ENCODE data around the gene DPP10. TPM values are rescaled to one million over a fixed set of nuclear protein-coding genes. Genes with fewer than 3 reads are reported as not detected.

The DPP10 gene
- total and polyA plus RNA-seq, 9 donors: 0.26 to 2.1 (median 0.83) TPM

- H3K27me3 ChIP-seq (ENCODE audit: control insufficient read depth, insufficient read depth, low read length): no peaks in the 10 kb centered on the region
- no peaks in the 10 kb centered on the region for H3K9me3 ChIP-seq (replicated peaks; ENCODE audit: control insufficient read depth, low read depth, low read length)
- H3K27ac ChIP-seq (ENCODE audit: low read length): no peak overlapping the region
- no peaks in the 10 kb centered on the region for H3K4me1 ChIP-seq (ENCODE audit: control insufficient read depth, insufficient read depth, low read length)
- 87% methylated on average over 4 of the region's 6 CpGs for WGBS (ENCODE audit: insufficient coverage)
- no peak overlapping the region for H3K4me3 ChIP-seq (ENCODE audit: low read length)
- no peaks in the 10 kb centered on the region for H3K36me3 ChIP-seq (ENCODE audit: control insufficient read depth, insufficient read depth, low read length)
- no peak for DNase-seq
These were observed 371.9 kb downstream of the DPP10 start for GRCh38 chr2:114814355-114814754.

GRCh38 chr2:114821055-114821454 lies 378.6 kb downstream of the DPP10 start:
- 94% methylated on average over 2 of the region's 3 CpGs for whole genome bisulfite sequencing (ENCODE audit: insufficient coverage)
- no peaks in the 10 kb centered on the region for H3K36me3 ChIP-seq (ENCODE audit: control insufficient read depth, insufficient read depth, low read length)

GRCh38 chr2:114843963-114844362 lies 401.5 kb downstream of the DPP10 start:
- Histone ChIP-seq H3K27ac (ENCODE audit: low read length) (no peak overlapping the region), H3K36me3 (ENCODE audit: control insufficient read depth, insufficient read depth, low read length) (no peaks in the 10 kb centered on the region)
- WGBS (ENCODE audit: insufficient coverage): no CpG with 5 or more reads among the region's 3 CpGs

More at GRCh38 chr2:114821055-114821454, 378.6 kb downstream of the DPP10 start:
- no peak for DNase-seq
- Histone ChIP-seq H3K4me3 (ENCODE audit: low read length) (no peak overlapping the region), H3K4me1 (ENCODE audit: control insufficient read depth, insufficient read depth, low read length) (no peaks in the 10 kb centered on the region), H3K27me3 (ENCODE audit: control insufficient read depth, insufficient read depth, low read length) (no peaks in the 10 kb centered on the region), H3K9me3 (replicated peaks; ENCODE audit: control insufficient read depth, low read depth, low read length) (no peaks in the 10 kb centered on the region), H3K27ac (ENCODE audit: low read length) (no peak overlapping the region)

DNA sequence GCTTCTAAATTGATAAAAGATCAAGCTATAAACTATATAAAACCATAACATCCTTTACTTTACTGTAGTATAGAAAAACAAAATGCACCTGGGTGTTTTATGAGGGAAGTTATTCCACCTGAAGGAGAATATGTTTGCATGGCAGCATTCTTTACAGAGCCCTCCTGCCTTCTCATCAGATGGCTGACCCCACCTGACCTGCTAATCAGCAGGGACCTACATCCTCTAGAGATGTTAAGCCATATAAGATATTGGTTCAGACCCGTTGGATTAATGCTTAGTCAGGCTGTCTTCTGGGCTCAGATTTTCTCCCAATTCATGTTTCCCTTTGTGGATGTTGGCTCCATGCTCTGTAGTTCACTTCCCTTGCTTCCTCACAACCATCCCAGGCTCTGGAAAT lies 414.8 kb downstream of the DPP10 start:
- no CpG with 5 or more reads among the region's 1 CpG for WGBS (ENCODE audit: insufficient coverage)
- no peaks in the 10 kb centered on the region for H3K4me1 ChIP-seq (ENCODE audit: control insufficient read depth, insufficient read depth, low read length)

More at GRCh38 chr2:114843963-114844362, 401.5 kb downstream of the DPP10 start:
- H3K4me3 ChIP-seq (ENCODE audit: low read length): no peak overlapping the region
- no peaks in the 10 kb centered on the region for H3K4me1 ChIP-seq (ENCODE audit: control insufficient read depth, insufficient read depth, low read length)
- H3K27me3 ChIP-seq (ENCODE audit: control insufficient read depth, insufficient read depth, low read length): no peaks in the 10 kb centered on the region
- no peak for DNase-seq
- H3K9me3 ChIP-seq (replicated peaks; ENCODE audit: control insufficient read depth, low read depth, low read length): no peaks in the 10 kb centered on the region

DNA sequence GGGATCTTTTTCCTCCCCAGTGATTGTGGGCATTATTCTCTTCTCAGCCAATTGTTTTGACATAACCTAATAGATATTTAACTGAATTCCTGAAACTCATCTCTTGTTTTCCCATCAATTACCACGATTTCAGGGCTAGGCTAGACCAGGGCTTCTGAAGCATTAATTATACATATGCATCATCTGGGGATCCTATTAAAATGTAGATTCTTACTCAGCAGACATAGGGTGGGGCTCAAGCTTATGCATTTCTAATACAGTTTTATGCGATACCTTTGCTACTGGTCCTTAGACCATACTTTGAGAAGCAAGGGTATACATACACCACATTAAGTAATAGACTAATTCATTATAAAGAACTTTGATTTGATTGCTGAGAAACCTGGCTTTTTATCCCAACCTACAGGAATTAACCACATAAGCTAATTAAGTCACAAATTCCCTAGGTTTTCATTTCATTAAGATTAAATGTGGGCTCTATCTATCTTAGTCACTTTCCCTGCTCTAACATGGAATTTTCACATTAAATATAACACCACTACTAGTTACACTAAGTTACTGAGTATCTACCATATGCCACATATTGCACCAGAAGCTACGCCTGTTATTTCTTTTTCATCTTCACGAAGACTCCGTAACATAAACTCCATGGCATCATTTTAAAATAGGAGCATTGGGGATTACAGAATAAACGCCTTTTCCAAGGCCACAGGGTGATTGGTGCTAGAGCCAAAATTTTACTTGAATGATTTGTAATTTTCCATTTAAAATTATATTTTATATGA lies 417.5 kb downstream of the DPP10 start:
- DNase-seq: no peak
- no peak overlapping the region for H3K4me3 ChIP-seq (ENCODE audit: low read length)
- H3K36me3 ChIP-seq (ENCODE audit: control insufficient read depth, insufficient read depth, low read length): no peaks in the 10 kb centered on the region
- no peaks in the 10 kb centered on the region for H3K4me1 ChIP-seq (ENCODE audit: control insufficient read depth, insufficient read depth, low read length)
- no peak overlapping the region for H3K27ac ChIP-seq (ENCODE audit: low read length)
- no peaks in the 10 kb centered on the region for H3K9me3 ChIP-seq (replicated peaks; ENCODE audit: control insufficient read depth, low read depth, low read length)
- WGBS (ENCODE audit: insufficient coverage): no CpG with 5 or more reads among the region's 6 CpGs
- H3K27me3 ChIP-seq (ENCODE audit: control insufficient read depth, insufficient read depth, low read length): no peaks in the 10 kb centered on the region

More for the DNA sequence above, 414.8 kb downstream of the DPP10 start:
- Histone ChIP-seq H3K9me3 (replicated peaks; ENCODE audit: control insufficient read depth, low read depth, low read length) (no peaks in the 10 kb centered on the region), H3K27me3 (ENCODE audit: control insufficient read depth, insufficient read depth, low read length) (no peaks in the 10 kb centered on the region), H3K36me3 (ENCODE audit: control insufficient read depth, insufficient read depth, low read length) (no peaks in the 10 kb centered on the region), H3K4me3 (ENCODE audit: low read length) (no peak overlapping the region), H3K27ac (ENCODE audit: low read length) (no peak overlapping the region)
- no peak for DNase-seq

DNA sequence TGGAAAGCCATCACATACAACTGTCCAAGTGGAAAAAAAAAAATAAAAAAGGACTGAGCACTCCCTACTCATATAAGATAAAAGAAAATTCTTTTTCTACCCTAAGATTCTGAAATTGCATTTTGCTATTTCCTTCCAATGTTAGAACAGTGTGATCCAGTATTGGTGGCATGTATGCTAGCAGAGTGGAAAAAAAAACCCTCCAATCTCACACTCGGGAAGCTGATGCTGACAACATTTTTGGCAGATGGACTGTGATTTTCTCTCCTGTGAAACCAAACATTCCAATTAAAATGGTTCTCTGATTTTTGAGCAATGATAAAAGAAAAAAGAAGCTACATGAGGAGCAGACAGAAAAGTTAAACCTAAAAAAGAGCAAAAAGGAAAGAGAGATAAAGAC lies 419.8 kb downstream of the DPP10 start:
- DNase-seq: no peak
- Histone ChIP-seq H3K9me3 (replicated peaks; ENCODE audit: control insufficient read depth, low read depth, low read length) (no peaks in the 10 kb centered on the region), H3K4me1 (ENCODE audit: control insufficient read depth, insufficient read depth, low read length) (no peaks in the 10 kb centered on the region), H3K4me3 (ENCODE audit: low read length) (no peak overlapping the region), H3K36me3 (ENCODE audit: control insufficient read depth, insufficient read depth, low read length) (no peaks in the 10 kb centered on the region), H3K27me3 (ENCODE audit: control insufficient read depth, insufficient read depth, low read length) (no peaks in the 10 kb centered on the region), H3K27ac (ENCODE audit: low read length) (no peak overlapping the region)
- WGBS (ENCODE audit: insufficient coverage): no CpG with 5 or more reads among the region's 1 CpG

- Histone ChIP-seq H3K4me1 (ENCODE audit: control insufficient read depth, insufficient read depth, low read length) (no peaks in the 10 kb centered on the region), H3K36me3 (ENCODE audit: control insufficient read depth, insufficient read depth, low read length) (no peaks in the 10 kb centered on the region), H3K27ac (ENCODE audit: low read length) (no peak overlapping the region), H3K27me3 (ENCODE audit: control insufficient read depth, insufficient read depth, low read length) (no peaks in the 10 kb centered on the region), H3K4me3 (ENCODE audit: low read length) (no peak overlapping the region), H3K9me3 (replicated peaks; ENCODE audit: control insufficient read depth, low read depth, low read length) (no peaks in the 10 kb centered on the region)
- WGBS (ENCODE audit: insufficient coverage): 60% methylated on average over 1 of the region's 5 CpGs
- no peak for DNase-seq
These were observed 422.5 kb downstream of the DPP10 start for GRCh38 chr2:114864901-114865300.

DNA sequence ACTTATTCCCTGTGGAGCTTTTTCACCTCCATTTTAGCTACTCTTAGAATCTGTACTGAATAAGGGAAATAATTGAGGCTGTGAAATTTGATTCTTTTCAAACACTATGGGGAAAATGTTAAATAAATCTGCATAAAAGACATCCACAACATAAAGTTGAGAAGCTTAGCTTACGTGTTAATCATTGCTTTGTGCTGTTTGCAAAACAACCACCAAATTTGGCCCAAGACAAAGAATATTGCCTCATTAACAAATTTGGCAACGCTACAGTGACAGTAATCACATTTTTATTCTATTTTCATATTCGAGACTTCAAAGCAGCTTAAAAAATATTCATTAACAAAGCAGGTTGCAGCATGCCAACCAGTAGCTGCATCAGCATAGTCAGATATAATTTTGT lies 437.6 kb downstream of the DPP10 start:
- 82% methylated on average over 2 of the region's 3 CpGs for WGBS (ENCODE audit: insufficient coverage)
- Histone ChIP-seq H3K36me3 (ENCODE audit: control insufficient read depth, insufficient read depth, low read length) (no peaks in the 10 kb centered on the region), H3K4me1 (ENCODE audit: control insufficient read depth, insufficient read depth, low read length) (no peaks in the 10 kb centered on the region), H3K27me3 (ENCODE audit: control insufficient read depth, insufficient read depth, low read length) (no peaks in the 10 kb centered on the region), H3K9me3 (replicated peaks; ENCODE audit: control insufficient read depth, low read depth, low read length) (no peaks in the 10 kb centered on the region), H3K4me3 (ENCODE audit: low read length) (no peak overlapping the region), H3K27ac (ENCODE audit: low read length) (no peak overlapping the region)
- no peak for DNase-seq

DNA sequence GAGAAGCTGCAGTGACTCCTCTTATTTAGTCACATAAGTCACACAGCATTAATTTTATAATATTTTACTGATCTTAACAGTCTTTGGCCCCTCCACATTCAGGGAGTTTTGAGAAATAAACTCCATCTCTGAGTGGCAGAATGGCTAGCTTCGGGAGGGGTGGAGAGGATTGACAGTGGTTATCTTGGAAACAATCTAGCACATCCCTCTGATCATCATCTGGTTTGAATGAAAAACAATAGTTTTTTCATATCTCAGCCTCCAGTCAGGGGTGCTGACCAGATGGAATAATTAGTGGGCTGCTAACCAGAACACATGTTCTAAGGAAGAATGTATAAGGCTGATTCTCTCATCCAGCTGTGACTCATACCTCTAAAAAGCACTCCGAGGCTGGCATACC lies 477.5 kb downstream of the DPP10 start:
- no peaks in the 10 kb centered on the region for H3K4me1 ChIP-seq (ENCODE audit: control insufficient read depth, insufficient read depth, low read length)
- H3K9me3 ChIP-seq (replicated peaks; ENCODE audit: control insufficient read depth, low read depth, low read length): peaks cover 5% of the 10 kb centered on the region
- no CpG with 5 or more reads among the region's 2 CpGs for WGBS (ENCODE audit: insufficient coverage)
- H3K27ac ChIP-seq (ENCODE audit: low read length): no peak overlapping the region
- no peaks in the 10 kb centered on the region for H3K27me3 ChIP-seq (ENCODE audit: control insufficient read depth, insufficient read depth, low read length)
- H3K4me3 ChIP-seq (ENCODE audit: low read length): no peak overlapping the region
- no peak for DNase-seq
- H3K36me3 ChIP-seq (ENCODE audit: control insufficient read depth, insufficient read depth, low read length): no peaks in the 10 kb centered on the region

GRCh38 chr2:114922076-114922475 lies 479.6 kb downstream of the DPP10 start:
- no peak for DNase-seq
- H3K27ac ChIP-seq (ENCODE audit: low read length): no peak overlapping the region
- H3K4me3 ChIP-seq (ENCODE audit: low read length): no peak overlapping the region
- H3K4me1 ChIP-seq (ENCODE audit: control insufficient read depth, insufficient read depth, low read length): no peaks in the 10 kb centered on the region
- no peaks in the 10 kb centered on the region for H3K27me3 ChIP-seq (ENCODE audit: control insufficient read depth, insufficient read depth, low read length)
- H3K36me3 ChIP-seq (ENCODE audit: control insufficient read depth, insufficient read depth, low read length): no peaks in the 10 kb centered on the region
- peaks cover 2% of the 10 kb centered on the region for H3K9me3 ChIP-seq (replicated peaks; ENCODE audit: control insufficient read depth, low read depth, low read length)
- WGBS (ENCODE audit: insufficient coverage): no CpG with 5 or more reads among the region's 3 CpGs

Measured in muscle of leg (tissue), 11 donors.